ENCODE results near the gene PSMB2.

The PSMB2 gene

DNA sequence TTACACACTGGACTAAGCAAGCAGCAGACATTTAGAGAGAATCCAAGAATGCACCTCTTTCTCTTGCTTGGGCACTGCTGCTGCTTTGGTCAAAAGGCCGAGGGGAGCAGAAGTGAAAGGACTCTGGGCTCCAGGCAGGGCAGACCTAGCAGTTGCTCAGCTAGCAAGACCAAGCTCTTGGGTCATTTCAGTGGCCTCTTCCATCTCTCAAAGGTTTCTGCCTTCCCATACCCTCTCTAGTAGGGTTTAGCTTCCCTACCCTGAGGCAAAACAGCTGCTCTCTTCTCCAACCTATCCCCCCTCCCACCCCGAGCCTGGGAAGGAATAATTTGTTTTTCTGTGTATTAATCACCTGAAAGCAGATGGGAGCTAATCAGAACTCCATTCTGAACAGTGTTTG lies 42.4 kb downstream of the PSMB2 start:
- TF ChIP-seq, protein P1, sequence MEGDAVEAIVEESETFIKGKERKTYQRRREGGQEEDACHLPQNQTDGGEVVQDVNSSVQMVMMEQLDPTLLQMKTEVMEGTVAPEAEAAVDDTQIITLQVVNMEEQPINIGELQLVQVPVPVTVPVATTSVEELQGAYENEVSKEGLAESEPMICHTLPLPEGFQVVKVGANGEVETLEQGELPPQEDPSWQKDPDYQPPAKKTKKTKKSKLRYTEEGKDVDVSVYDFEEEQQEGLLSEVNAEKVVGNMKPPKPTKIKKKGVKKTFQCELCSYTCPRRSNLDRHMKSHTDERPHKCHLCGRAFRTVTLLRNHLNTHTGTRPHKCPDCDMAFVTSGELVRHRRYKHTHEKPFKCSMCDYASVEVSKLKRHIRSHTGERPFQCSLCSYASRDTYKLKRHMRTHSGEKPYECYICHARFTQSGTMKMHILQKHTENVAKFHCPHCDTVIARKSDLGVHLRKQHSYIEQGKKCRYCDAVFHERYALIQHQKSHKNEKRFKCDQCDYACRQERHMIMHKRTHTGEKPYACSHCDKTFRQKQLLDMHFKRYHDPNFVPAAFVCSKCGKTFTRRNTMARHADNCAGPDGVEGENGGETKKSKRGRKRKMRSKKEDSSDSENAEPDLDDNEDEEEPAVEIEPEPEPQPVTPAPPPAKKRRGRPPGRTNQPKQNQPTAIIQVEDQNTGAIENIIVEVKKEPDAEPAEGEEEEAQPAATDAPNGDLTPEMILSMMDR (IDR thresholded peaks at IDR 0.05; ENCODE audit: poor library complexity, severe bottlenecking): no peak
- peaks cover 30% of the 10 kb centered on the region for H3K36me3 ChIP-seq (ENCODE audit: low read depth)

DNA sequence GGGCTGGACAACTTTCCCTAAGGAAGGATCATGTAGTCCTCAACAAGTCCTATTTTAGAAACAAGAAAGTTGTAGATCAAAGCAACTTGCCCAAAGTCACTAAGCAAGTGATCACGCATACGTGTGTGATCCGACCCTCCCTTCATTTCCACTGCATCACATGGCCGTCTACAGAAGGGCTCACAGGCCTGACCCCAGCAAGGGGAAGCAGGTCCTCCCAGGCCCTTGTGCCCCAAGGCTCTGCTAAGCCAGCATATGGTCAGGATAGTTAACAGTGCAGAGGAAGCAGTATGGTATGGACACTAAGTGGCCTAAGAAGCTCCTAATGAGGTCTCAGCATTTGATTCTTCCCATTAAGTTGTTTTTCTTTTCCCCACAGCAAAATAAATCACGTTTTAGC lies 43.5 kb downstream of the PSMB2 start:
- no peaks in the 10 kb centered on the region for H3K27me3 ChIP-seq (ENCODE audit: insufficient read depth, poor library complexity, severe bottlenecking)
- ATAC-seq (ENCODE audit: low read depth) (no peak), DNase-seq (ENCODE audit: low spot score) (no peak)
- H3K27ac ChIP-seq (ENCODE audit: poor library complexity, severe bottlenecking): no peak overlapping the region
- no peak overlapping the region for H3K4me3 ChIP-seq (ENCODE audit: severe bottlenecking)
- TF ChIP-seq, protein P1 (IDR thresholded peaks at IDR 0.05; ENCODE audit: poor library complexity, severe bottlenecking): no peak
- H3K36me3 ChIP-seq (ENCODE audit: low read depth): peaks cover 22% of the 10 kb centered on the region
- no peaks in the 10 kb centered on the region for H3K4me1 ChIP-seq (ENCODE audit: insufficient read depth, poor library complexity, severe bottlenecking)
- no peaks in the 10 kb centered on the region for H3K9me3 ChIP-seq (ENCODE audit: severe bottlenecking)

More for the DNA sequence above, 42.4 kb downstream of the PSMB2 start:
- Histone ChIP-seq H3K4me3 (ENCODE audit: severe bottlenecking) (no peak overlapping the region), H3K4me1 (ENCODE audit: insufficient read depth, poor library complexity, severe bottlenecking) (no peaks in the 10 kb centered on the region), H3K27ac (ENCODE audit: poor library complexity, severe bottlenecking) (no peak overlapping the region), H3K9me3 (ENCODE audit: severe bottlenecking) (no peaks in the 10 kb centered on the region), H3K27me3 (ENCODE audit: insufficient read depth, poor library complexity, severe bottlenecking) (no peaks in the 10 kb centered on the region)
- DNase-seq (ENCODE audit: low spot score) (no peak), ATAC-seq (ENCODE audit: low read depth) (no peak)

GRCh38 chr1:35595684-35596083 lies 45.6 kb downstream of the PSMB2 start:
- Histone ChIP-seq H3K36me3 (ENCODE audit: low read depth) (peaks cover 5% of the 10 kb centered on the region), H3K27ac (ENCODE audit: poor library complexity, severe bottlenecking) (no peak overlapping the region), H3K27me3 (ENCODE audit: insufficient read depth, poor library complexity, severe bottlenecking) (no peaks in the 10 kb centered on the region), H3K4me1 (ENCODE audit: insufficient read depth, poor library complexity, severe bottlenecking) (no peaks in the 10 kb centered on the region), H3K9me3 (ENCODE audit: severe bottlenecking) (no peaks in the 10 kb centered on the region), H3K4me3 (ENCODE audit: severe bottlenecking) (no peak overlapping the region)
- TF ChIP-seq, protein P1 (IDR thresholded peaks at IDR 0.05; ENCODE audit: poor library complexity, severe bottlenecking): no peak
- DNase-seq (ENCODE audit: low spot score) (no peak), ATAC-seq (ENCODE audit: low read depth) (no peak)

- TF ChIP-seq, protein P1 (IDR thresholded peaks at IDR 0.05; ENCODE audit: poor library complexity, severe bottlenecking): no peak
- ATAC-seq (ENCODE audit: low read depth) (no peak), DNase-seq (ENCODE audit: low spot score) (no peak)
- Histone ChIP-seq H3K36me3 (ENCODE audit: low read depth) (no peaks in the 10 kb centered on the region; the same call in 1 of the 2 replicates), H3K4me1 (ENCODE audit: insufficient read depth, poor library complexity, severe bottlenecking) (no peaks in the 10 kb centered on the region), H3K27me3 (ENCODE audit: insufficient read depth, poor library complexity, severe bottlenecking) (no peaks in the 10 kb centered on the region), H3K27ac (ENCODE audit: poor library complexity, severe bottlenecking) (no peak overlapping the region), H3K4me3 (ENCODE audit: severe bottlenecking) (no peak overlapping the region), H3K9me3 (ENCODE audit: severe bottlenecking) (no peaks in the 10 kb centered on the region)
Observed at GRCh38 chr1:35594005-35594760, 47.1 kb downstream of the PSMB2 start.
